Measurements from ENCODE around the gene FXN.
"Not testable (repeated sequence)": the region's sequence is repeated elsewhere in the genome, so short reads cannot be mapped to it uniquely, and the experiment has no call there.

GRCh38 chr9:69103348-69103996 is 67.9 kb downstream of the FXN start:
- TF ChIP-seq CTCF (conservative IDR thresholded peaks at IDR 0.05; ENCODE audit: low read length); EZH2phosphoT487 (IDR thresholded peaks at IDR 0.05; ENCODE audit: borderline replicate concordance, low read depth, low read length): not testable (repeated sequence)
